OCI-LY7 (cell line): ENCODE measurements around the gene GTSE1. TPM values are rescaled to one million over a fixed set of nuclear protein-coding genes. Genes with fewer than 3 reads are reported as not detected.

Source experiments
- BruUV-seq: library from RNA; stranded (reverse); fragments of 400-500 nt; replicated peaks from 2 replicates; lab custom pipeline; 2021; lab: Mats Ljungman, UMichigan
- CTCF ChIA-PET: fragments of 300-600 bp; sonication (Branson Sonifier 250); formaldehyde crosslinking; loops from one replicate; lab custom pipeline; 2022; ENCODE audit warnings: antibody characterized with exemption; ENCODE audit not compliant: unreplicated experiment; lab: Charles Lee
- POLR2A ChIA-PET: fragments of 300-600 bp; sonication (Branson Sonifier 250); formaldehyde crosslinking; loops from one replicate; lab custom pipeline; 2022; ENCODE audit warnings: antibody characterized with exemption; lab: Charles Lee
- DNase-seq: peaks from one replicate; pipeline ENCODE4 v3.0.0-alpha.2; 2015; ENCODE audit warnings: low spot score
- H2AFZ ChIP-seq: fragments of 200-600 bp; sonication (generic), shearing (Covaris generic); 2 replicates; pipeline ENCODE4 v1.6.1; 2014; ENCODE audit warnings: mild to moderate bottlenecking, antibody characterized with exemption, low read length, moderate library complexity
- H3K27ac ChIP-seq: fragments of 200-600 bp; sonication (generic); 2 replicates; pipeline ENCODE4 v1.5.1; 2014; ENCODE audit warnings: mixed run types, low read depth, mild to moderate bottlenecking, moderate library complexity, low read length, inconsistent platforms; ENCODE audit not compliant: poor library complexity, severe bottlenecking
- H3K36me3 ChIP-seq: fragments of 200-600 bp; sonication (generic); 2 replicates; pipeline ENCODE4 v1.6.1; 2014; ENCODE audit warnings: mild to moderate bottlenecking, antibody characterized with exemption, low read length, moderate library complexity, mixed read lengths; ENCODE audit not compliant: insufficient read depth
- H3K4me1 ChIP-seq: fragments of 200-600 bp; sonication (generic); 2 replicates; pipeline ENCODE4 v1.5.1; 2014; ENCODE audit warnings: mild to moderate bottlenecking, low read length; ENCODE audit not compliant: insufficient read depth, poor library complexity, severe bottlenecking
- H3K4me2 ChIP-seq: fragments of 200-600 bp; sonication (generic); 2 replicates; pipeline ENCODE4 v1.6.1; 2014; ENCODE audit warnings: mild to moderate bottlenecking, low read length
- H3K4me3 ChIP-seq: fragments of 200-600 bp; sonication (generic); 2 replicates; pipeline ENCODE4 v1.5.1; 2014; ENCODE audit warnings: mild to moderate bottlenecking, low read depth, low read length; ENCODE audit not compliant: poor library complexity, severe bottlenecking
- H3K79me2 ChIP-seq: fragments of 200-600 bp; sonication (generic); 2 replicates; pipeline ENCODE4 v1.6.1; 2016; ENCODE audit warnings: low read depth, mild to moderate bottlenecking, low read length, moderate library complexity, mixed read lengths; ENCODE audit not compliant: insufficient read depth
- H3K9me2 ChIP-seq: fragments of 200-600 bp; sonication (generic); 2 replicates; pipeline ENCODE4 v1.6.1; 2016; ENCODE audit warnings: mild to moderate bottlenecking, low read length, mixed read lengths; ENCODE audit not compliant: insufficient read depth
- H3K9me3 ChIP-seq: fragments of 200-600 bp; sonication (generic); 2 replicates; pipeline ENCODE4 v1.6.1; 2014; ENCODE audit warnings: mild to moderate bottlenecking, mixed run types, low read length, mixed read lengths
- H4K20me1 ChIP-seq: fragments of 200-600 bp; sonication (generic); 2 replicates; pipeline ENCODE4 v1.6.1; 2014; ENCODE audit warnings: mild to moderate bottlenecking, antibody characterized with exemption, low read length, moderate library complexity, mixed read lengths; ENCODE audit not compliant: insufficient read depth
- CTCF ChIP-seq: fragments of 200-600 bp; sonication (generic); conservative IDR thresholded peaks from 2 replicates; pipeline ENCODE4 v1.5.1; 2014; ENCODE audit warnings: mild to moderate bottlenecking, antibody characterized with exemption, low read length, moderate library complexity, mixed read lengths
- EZH2phosphoT487 ChIP-seq: fragments of 200-600 bp; sonication (generic); IDR thresholded peaks from 2 replicates; pipeline ENCODE4 v1.6.1; 2018; ENCODE audit warnings: low read depth, borderline replicate concordance, mild to moderate bottlenecking, mixed run types, antibody characterized with exemption, low read length, moderate library complexity, mixed read lengths
- intact Hi-C: fragments of 100-400 bp; cut with micrococcal nuclease; formaldehyde crosslinking; loops from one replicate; pipeline ENCODE4 v1.10.0; 2022; ENCODE audit not compliant: unreplicated experiment
- total RNA-seq, 2 experiments: library from RNA; depleted of rRNA in 1 of 2; stranded (reverse); fragments of >200 nt in 1 of 2; shearing (Covaris generic) in 1 of 2; gene quantifications; 2 replicates each; pipeline ENCODE4 v1.2.3, GENCODE V29; 2014 to 2022

Gene GTSE1
- total RNA-seq, 2 experiments from 2014 or later: 54.7 to 109 TPM

- Histone ChIP-seq H3K9me2 (no peaks in the 10 kb centered on the region), H3K4me1 (no peaks in the 10 kb centered on the region), H3K9me3 (no peaks in the 10 kb centered on the region), H4K20me1 (0 out of 2 replicates have a peak, but pooled peaks cover 6% of the 10 kb centered on the region), H3K79me2 (no peaks in the 10 kb centered on the region), H2AFZ (no peak overlapping the region), H3K27ac (no peak overlapping the region), H3K4me2 (no peak overlapping the region), H3K4me3 (no peak overlapping the region), H3K36me3 (peaks cover 93% of the 10 kb centered on the region)
- DNase-seq: no peak
- intact Hi-C loops: no loop called here
- ChIA-PET CTCF (no interaction called here), POLR2A (interaction anchor here (0.6 kb wide), 1 partner anchor 97 kb away, joined by 4 read pairs; no protein-coding TSS in a partner anchor)
- no TSS peak for BruUV-seq
- TF ChIP-seq CTCF (no peak), EZH2phosphoT487 (no peak)
These were observed 53.5 kb downstream of the GTSE1 start for GRCh38 chr22:46350121-46350520.

- Histone ChIP-seq H3K4me1 (no peaks in the 10 kb centered on the region), H3K36me3 (peaks cover 93% of the 10 kb centered on the region)
- CTCF ChIA-PET: no interaction called here
These were observed 54.0 kb downstream of the GTSE1 start for GRCh38 chr22:46350646-46351045.

More at GRCh38 chr22:46350646-46351045, 54.0 kb downstream of the GTSE1 start:
- no peak overlapping the region for H3K27ac ChIP-seq
- no peak overlapping the region for H3K4me3 ChIP-seq
- no peaks in the 10 kb centered on the region for H3K9me3 ChIP-seq
- H3K79me2 ChIP-seq: no peaks in the 10 kb centered on the region
- 0 out of 2 replicates have a peak, but pooled peaks cover 6% of the 10 kb centered on the region for H4K20me1 ChIP-seq
- H2AFZ ChIP-seq: no peak overlapping the region
- H3K4me2 ChIP-seq: no peak overlapping the region
- no peak for DNase-seq
- no peak for TF ChIP-seq EZH2phosphoT487
- no peak for TF ChIP-seq CTCF
- no TSS peak for BruUV-seq
- intact Hi-C loops: no loop called here
- no peaks in the 10 kb centered on the region for H3K9me2 ChIP-seq
- POLR2A ChIA-PET: no interaction called here
